ENCODE measurements around the gene ULK1. TPM values are rescaled to one million over a fixed set of nuclear protein-coding genes. Genes with fewer than 3 reads are reported as not detected.

Gene ULK1
- total RNA-seq = 10 to 100 TPM; 16.3 to 17.9 (median 16.7) TPM

GRCh38 chr12:131894313-131894860, at the start of gene ULK1:
Gene ULK1, plus strand, starts transcription at chr12:131894622. Its CDS starts 380 bp downstream, at chr12:131895002.
- peak; percentile 80 to 83 for ATAC-seq
- peak; percentile 93 for DNase-seq
- Mint-ChIP-seq H3K4me3 (peak within 1 kb of the TSS; percentile 85), H3K36me3 (ENCODE audit: insufficient read depth) (no peaks in the 10 kb centered on the region), H3K4me1 (ENCODE audit: low read depth) (peaks cover 17% of the 10 kb centered on the region), H3K9me3 (no peaks in the 10 kb centered on the region), H3K27me3 (ENCODE audit: low read depth) (no peaks in the 10 kb centered on the region)

- Mint-ChIP-seq H3K27me3 (ENCODE audit: low read depth) (no peaks in the 10 kb centered on the region), H3K4me3 (no peak overlapping the region), H3K4me1 (ENCODE audit: low read depth) (no peaks in the 10 kb centered on the region), H3K9me3 (no peaks in the 10 kb centered on the region), H3K36me3 (ENCODE audit: insufficient read depth) (no peaks in the 10 kb centered on the region)
- ATAC-seq (no peak), DNase-seq (no peak)
Measured at GRCh38 chr12:131844656-131845055, 49.8 kb upstream of the ULK1 start.

GRCh38 chr12:131845121-131845520, 49.3 kb upstream of the ULK1 start:
- Mint-ChIP-seq H3K4me1 (ENCODE audit: low read depth) (no peaks in the 10 kb centered on the region), H3K36me3 (ENCODE audit: insufficient read depth) (no peaks in the 10 kb centered on the region), H3K9me3 (no peaks in the 10 kb centered on the region), H3K4me3 (no peak overlapping the region), H3K27me3 (ENCODE audit: low read depth) (no peaks in the 10 kb centered on the region)
- DNase-seq (no peak), ATAC-seq (no peak)

GRCh38 chr12:131847456-131847855, 47.0 kb upstream of the ULK1 start:
- no peaks in the 10 kb centered on the region for H3K27me3 Mint-ChIP-seq (ENCODE audit: low read depth)
- no peaks in the 10 kb centered on the region for H3K36me3 Mint-ChIP-seq (ENCODE audit: insufficient read depth)
- H3K4me1 Mint-ChIP-seq (ENCODE audit: low read depth) = no peaks in the 10 kb centered on the region
- DNase-seq = no peak
- no peaks in the 10 kb centered on the region for H3K9me3 Mint-ChIP-seq
- H3K4me3 Mint-ChIP-seq = no peak overlapping the region
- no peak for ATAC-seq

- Mint-ChIP-seq H3K4me3 (no peak overlapping the region), H3K4me1 (ENCODE audit: low read depth) (no peaks in the 10 kb centered on the region), H3K36me3 (ENCODE audit: insufficient read depth) (no peaks in the 10 kb centered on the region), H3K27me3 (ENCODE audit: low read depth) (no peaks in the 10 kb centered on the region), H3K9me3 (no peaks in the 10 kb centered on the region)
- ATAC-seq (no peak), DNase-seq (no peak)
Measured at GRCh38 chr12:131848753-131849152, 45.7 kb upstream of the ULK1 start.

- no peaks in the 10 kb centered on the region for H3K9me3 Mint-ChIP-seq
- DNase-seq = no peak
- no peaks in the 10 kb centered on the region for H3K4me1 Mint-ChIP-seq (ENCODE audit: low read depth)
- no peaks in the 10 kb centered on the region for H3K36me3 Mint-ChIP-seq (ENCODE audit: insufficient read depth)
- H3K27me3 Mint-ChIP-seq (ENCODE audit: low read depth) = no peaks in the 10 kb centered on the region
- no peak for ATAC-seq
- H3K4me3 Mint-ChIP-seq = no peak overlapping the region
Measured at GRCh38 chr12:131849700-131850553, 44.5 kb upstream of the ULK1 start.

GRCh38 chr12:131850856-131851559, 43.4 kb upstream of the ULK1 start:
- H3K4me1 Mint-ChIP-seq (ENCODE audit: low read depth) = no peaks in the 10 kb centered on the region
- no peaks in the 10 kb centered on the region for H3K9me3 Mint-ChIP-seq
- DNase-seq = no peak
- no peaks in the 10 kb centered on the region for H3K27me3 Mint-ChIP-seq (ENCODE audit: low read depth)
- no peak for ATAC-seq
- H3K36me3 Mint-ChIP-seq (ENCODE audit: insufficient read depth) = no peaks in the 10 kb centered on the region
- H3K4me3 Mint-ChIP-seq = no peak overlapping the region

GRCh38 chr12:131851741-131852550, 42.5 kb upstream of the ULK1 start:
- no peaks in the 10 kb centered on the region for H3K4me1 Mint-ChIP-seq (ENCODE audit: low read depth)
- no peaks in the 10 kb centered on the region for H3K27me3 Mint-ChIP-seq (ENCODE audit: low read depth)
- H3K36me3 Mint-ChIP-seq (ENCODE audit: insufficient read depth) = no peaks in the 10 kb centered on the region
- H3K4me3 Mint-ChIP-seq = no peak overlapping the region
- DNase-seq (no peak), ATAC-seq (no peak)
- H3K9me3 Mint-ChIP-seq = no peaks in the 10 kb centered on the region

- H3K27me3 Mint-ChIP-seq (ENCODE audit: low read depth) = no peaks in the 10 kb centered on the region
- no peaks in the 10 kb centered on the region for H3K36me3 Mint-ChIP-seq (ENCODE audit: insufficient read depth)
- DNase-seq (no peak), ATAC-seq (no peak)
- no peaks in the 10 kb centered on the region for H3K9me3 Mint-ChIP-seq
- H3K4me3 Mint-ChIP-seq = no peak overlapping the region
- no peaks in the 10 kb centered on the region for H3K4me1 Mint-ChIP-seq (ENCODE audit: low read depth)
Measured at GRCh38 chr12:131852551-131853299, 41.7 kb upstream of the ULK1 start.

GRCh38 chr12:131853832-131854797, 40.3 kb upstream of the ULK1 start:
- no peaks in the 10 kb centered on the region for H3K36me3 Mint-ChIP-seq (ENCODE audit: insufficient read depth)
- H3K4me3 Mint-ChIP-seq = no peak overlapping the region
- no peaks in the 10 kb centered on the region for H3K4me1 Mint-ChIP-seq (ENCODE audit: low read depth)
- no peaks in the 10 kb centered on the region for H3K27me3 Mint-ChIP-seq (ENCODE audit: low read depth)
- DNase-seq = no peak
- no peaks in the 10 kb centered on the region for H3K9me3 Mint-ChIP-seq
- no peak for ATAC-seq

GRCh38 chr12:131854861-131855476, 39.5 kb upstream of the ULK1 start:
- DNase-seq (no peak), ATAC-seq (no peak)
- Mint-ChIP-seq H3K9me3 (no peaks in the 10 kb centered on the region), H3K4me3 (no peak overlapping the region), H3K36me3 (ENCODE audit: insufficient read depth) (no peaks in the 10 kb centered on the region), H3K4me1 (ENCODE audit: low read depth) (no peaks in the 10 kb centered on the region), H3K27me3 (ENCODE audit: low read depth) (no peaks in the 10 kb centered on the region)

GRCh38 chr12:131855521-131856142, 38.8 kb upstream of the ULK1 start:
- no peaks in the 10 kb centered on the region for H3K9me3 Mint-ChIP-seq
- H3K4me1 Mint-ChIP-seq (ENCODE audit: low read depth) = peaks cover 4% of the 10 kb centered on the region
- no peaks in the 10 kb centered on the region for H3K36me3 Mint-ChIP-seq (ENCODE audit: insufficient read depth)
- no peak overlapping the region for H3K4me3 Mint-ChIP-seq
- DNase-seq (no peak), ATAC-seq (no peak)
- no peaks in the 10 kb centered on the region for H3K27me3 Mint-ChIP-seq (ENCODE audit: low read depth)

All from activated T-cell treated with anti-CD3 and anti-CD28 coated beads, Interleukin-2, amount 50 U/mL, for 4 hours (primary cell).